ENCODE results near the gene RPL19.
A peak's percentile ranks its signal among the peaks of the same experiment; 100 is the strongest.

Gene RPL19

GRCh38 chr17:39173526-39174274 lies 26.4 kb upstream of the RPL19 start:
- no peak for DNase-seq

GRCh38 chr17:39174920-39175694 lies 25.0 kb upstream of the RPL19 start:
- DNase-seq: peak; percentile 67

GRCh38 chr17:39175695-39176093 lies 24.4 kb upstream of the RPL19 start:
- DNase-seq: no peak

GRCh38 chr17:39177256-39177655 lies 22.8 kb upstream of the RPL19 start:
- no peak for DNase-seq

GRCh38 chr17:39178536-39178935 lies 21.5 kb upstream of the RPL19 start:
- no peak for DNase-seq

- DNase-seq: no peak
These were observed 18.8 kb upstream of the RPL19 start for GRCh38 chr17:39181303-39181702.

GRCh38 chr17:39183045-39183444 lies 17.0 kb upstream of the RPL19 start:
- no peak for DNase-seq

GRCh38 chr17:39183720-39184119 lies 16.4 kb upstream of the RPL19 start:
- no peak for DNase-seq

GRCh38 chr17:39186481-39187002 lies 13.5 kb upstream of the RPL19 start:
- DNase-seq: no peak

GRCh38 chr17:39187152-39187830 lies 12.8 kb upstream of the RPL19 start:
- DNase-seq: no peak

- no peak for DNase-seq
These were observed 8.2 kb upstream of the RPL19 start for GRCh38 chr17:39191750-39192510.

GRCh38 chr17:39192901-39193300 lies 7.2 kb upstream of the RPL19 start:
- no peak for DNase-seq

GRCh38 chr17:39193346-39193745 lies 6.7 kb upstream of the RPL19 start:
- no peak for DNase-seq

- no peak for DNase-seq
These were observed 5.7 kb upstream of the RPL19 start for GRCh38 chr17:39194089-39194984.

- no peak for DNase-seq
These were observed 5.0 kb upstream of the RPL19 start for GRCh38 chr17:39194985-39195524.

- DNase-seq: no peak
These were observed 4.4 kb upstream of the RPL19 start for GRCh38 chr17:39195568-39196160.

GRCh38 chr17:39196241-39196807 lies 3.8 kb upstream of the RPL19 start:
- no peak for DNase-seq

GRCh38 chr17:39196808-39197291 lies 3.2 kb upstream of the RPL19 start:
- DNase-seq: peak; percentile 46

- peak; percentile 81 for DNase-seq
These were observed 2.5 kb upstream of the RPL19 start, which contains the start of gene CACNB1 for GRCh38 chr17:39197380-39198185. Gene CACNB1, minus strand, starts transcription at chr17:39197669. Its CDS starts 174 bp downstream, at chr17:39197495.

Measured in activated CD4-positive, alpha-beta T cell treated with anti-CD3 and anti-CD28 coated beads, Interleukin-2, amount 50 U/mL, for 16 hours (primary cell).